IMR-90 (cell line): ENCODE measurements around the gene RPS26. TPM values are rescaled to one million over a fixed set of nuclear protein-coding genes. Genes with fewer than 3 reads are reported as not detected.
A peak's percentile ranks its signal among the peaks of the same experiment; 100 is the strongest.

Experiments used
- ATAC-seq: fragments of 200-7000 bp; cut with Tn5 transposase; 2 replicates; pipeline ENCODE4 v1.9.1; 2020; ENCODE audit warnings: low read depth, mild to moderate bottlenecking, moderate library complexity
- BruUV-seq: library from RNA; stranded (reverse); fragments of 400-500 nt; replicated peaks from 2 replicates; lab custom pipeline; 2021; lab: Mats Ljungman, UMichigan
- CTCF ChIA-PET: fragments of 300-600 bp; formaldehyde crosslinking; extraction: SDS; loops from one replicate; lab custom pipeline; 2021; ENCODE audit warnings: antibody characterized with exemption; lab: Yijun Ruan, JAX
- POLR2A ChIA-PET: fragments of 300-600 bp; sonication (Branson Sonifier 250); formaldehyde crosslinking; loops from one replicate; lab custom pipeline; 2022; ENCODE audit warnings: antibody characterized with exemption; ENCODE audit not compliant: unreplicated experiment; lab: Charles Lee
- DNase-seq: peaks from one replicate; pipeline ENCODE4 v3.0.0; 2013
- H2AFZ ChIP-seq: replicated peaks from 2 replicates; pipeline ENCODE3; 2013; ENCODE audit warnings: low read length, mild to moderate bottlenecking; ENCODE audit not compliant: poor library complexity
- H2AK5ac ChIP-seq: 2 replicates; pipeline ENCODE4 v1.6.1; 2013; ENCODE audit warnings: low read depth, low read length, inconsistent platforms
- H2AK9ac ChIP-seq: replicated peaks from 2 replicates; pipeline ENCODE3; 2013; ENCODE audit warnings: mild to moderate bottlenecking, low read depth, low read length, moderate library complexity; ENCODE audit not compliant: poor library complexity
- H2BK120ac ChIP-seq: 2 replicates; pipeline ENCODE4 v1.6.1; 2013; ENCODE audit warnings: low read depth, low read length, inconsistent platforms
- H2BK15ac ChIP-seq: 3 replicates; pipeline ENCODE4 v1.6.1; 2013; ENCODE audit warnings: low read depth, low read length, inconsistent platforms
- H2BK20ac ChIP-seq: 2 replicates; pipeline ENCODE4 v1.6.1; 2013; ENCODE audit warnings: low read depth, mild to moderate bottlenecking, inconsistent platforms, low read length, moderate library complexity
- H2BK5ac ChIP-seq: 2 replicates; pipeline ENCODE4 v1.6.1; 2013; ENCODE audit warnings: mild to moderate bottlenecking, low read depth, low read length, inconsistent platforms; ENCODE audit not compliant: poor library complexity, severe bottlenecking
- H3K14ac ChIP-seq: replicated peaks from 2 replicates; pipeline ENCODE4 v1.6.1; 2013; ENCODE audit warnings: low read depth, low read length, inconsistent platforms
- H3K18ac ChIP-seq: 2 replicates; pipeline ENCODE4 v1.6.1; 2013; ENCODE audit warnings: low read depth, low read length, control low read depth
- H3K23ac ChIP-seq: 2 replicates; pipeline ENCODE4 v1.6.1; 2013; ENCODE audit warnings: low read depth, low read length, inconsistent platforms
- H3K27ac ChIP-seq: 2 replicates; pipeline ENCODE4 v1.5.1; 2013; ENCODE audit warnings: mild to moderate bottlenecking, control low read depth, low read length; ENCODE audit not compliant: insufficient read depth
- H3K27me3 ChIP-seq: 2 replicates; pipeline ENCODE4 v1.6.1; 2013; ENCODE audit warnings: low read length; ENCODE audit not compliant: control insufficient read depth, insufficient read depth
- H3K36me3 ChIP-seq: 2 replicates; pipeline ENCODE4 v1.6.1; 2013; ENCODE audit warnings: low read length, mixed read lengths; ENCODE audit not compliant: control insufficient read depth, insufficient read depth
- H3K4ac ChIP-seq: 2 replicates; pipeline ENCODE4 v1.6.1; 2013; ENCODE audit warnings: low read depth, low read length, inconsistent platforms
- H3K4me1 ChIP-seq: 2 replicates; pipeline ENCODE4 v1.6.1; 2013; ENCODE audit warnings: low read length, mixed read lengths; ENCODE audit not compliant: control insufficient read depth, insufficient read depth
- H3K4me2 ChIP-seq: 2 replicates; pipeline ENCODE4 v1.6.1; 2013; ENCODE audit warnings: low read depth, mild to moderate bottlenecking, control low read depth, low read length, moderate library complexity
- H3K4me3 ChIP-seq: 2 replicates; pipeline ENCODE4 v1.5.1; 2013; ENCODE audit warnings: low read depth, mild to moderate bottlenecking, control low read depth, low read length, moderate library complexity; ENCODE audit not compliant: insufficient read depth
- H3K56ac ChIP-seq: 2 replicates; pipeline ENCODE4 v1.6.1; 2013; ENCODE audit warnings: low read length, inconsistent platforms; ENCODE audit not compliant: insufficient read depth; ENCODE audit errors: extremely low read depth
- H3K79me1 ChIP-seq, 2 experiments: 2 replicates each; pipeline ENCODE4 v1.6.1; 2013; ENCODE audit warnings: low read length in 2 of 2, inconsistent platforms in 1 of 2, low read depth in 1 of 2
- H3K9ac ChIP-seq: 2 replicates; pipeline ENCODE4 v1.6.1; 2013; ENCODE audit warnings: low read depth, low read length, control low read depth
- H3K9me1 ChIP-seq: 2 replicates; pipeline ENCODE4 v1.6.1; 2013; ENCODE audit warnings: low read length, inconsistent platforms; ENCODE audit not compliant: insufficient read depth
- H3K9me3 ChIP-seq: 2 replicates; pipeline ENCODE4 v1.6.1; 2013; ENCODE audit warnings: low read length; ENCODE audit not compliant: control insufficient read depth, insufficient read depth
- H4K20me1 ChIP-seq: 2 replicates; pipeline ENCODE4 v1.6.1; 2013; ENCODE audit warnings: low read length, inconsistent platforms; ENCODE audit not compliant: insufficient read depth
- H4K5ac ChIP-seq: 2 replicates; pipeline ENCODE4 v1.6.1; 2013; ENCODE audit warnings: mild to moderate bottlenecking, low read depth, low read length, control low read depth
- H4K8ac ChIP-seq, 2 experiments: 2 replicates each; pipeline ENCODE4 v1.6.1; 2013; ENCODE audit warnings: low read depth in 2 of 2, low read length in 2 of 2, control low read depth in 1 of 2, inconsistent platforms in 1 of 2
- H4K91ac ChIP-seq: 2 replicates; pipeline ENCODE4 v1.6.1; 2013; ENCODE audit warnings: low read depth, low read length, inconsistent platforms; ENCODE audit not compliant: insufficient read depth
- BHLHE40 ChIP-seq: fragments of 150-350 bp; IDR thresholded peaks from 2 replicates; pipeline ENCODE4 v1.6.1; 2016; ENCODE audit warnings: mild to moderate bottlenecking, low read depth, low read length
- CEBPB ChIP-seq: IDR thresholded peaks from 2 replicates; pipeline ENCODE4 v1.6.1; 2012; ENCODE audit warnings: low read depth, low read length, improper control_type of control experiment
- WGBS, 2 experiments: methylation state at CpG; one replicate each; pipeline versions ENCODE4 v1.1.5 to v1.1.7; 2013; ENCODE audit warnings: missing lambda C conversion rate in 2 of 2; ENCODE audit not compliant: insufficient read length in 1 of 2; ENCODE audit errors: extremely low coverage in 2 of 2; 5-methylcytosine and 5-hydroxymethylcytosine counted together
- dilution Hi-C: fragments of 300-500 bp; cut with HindIII; formaldehyde crosslinking; loops from one replicate; pipeline ENCODE4 v1.14.3; 2018; ENCODE audit warnings: low sequenced_read_pairs; ENCODE audit not compliant: unreplicated experiment
- in situ Hi-C: fragments of 300-500 bp; cut with MboI; formaldehyde crosslinking; loops from 3 replicates; pipeline ENCODE4 v1.14.3; 2019; ENCODE audit warnings: low sequenced_read_pairs, inconsistent platforms, mixed read lengths
- intact Hi-C: fragments of 100-400 bp; cut with micrococcal nuclease; formaldehyde crosslinking; loops from 2 replicates; pipeline ENCODE4 v1.10.0; 2022
- polyA plus RNA-seq, 3 experiments: library from polyadenylated mRNA; depleted of rRNA; stranded (reverse); fragments of >200 nt; gene quantifications; 2 replicates each; pipeline ENCODE4 v1.2.3, GENCODE V29; 2012; ENCODE audit warnings: low replicate concordance in 1 of 3
- total RNA-seq: library from RNA; depleted of rRNA; stranded (reverse); fragments of >200 nt; gene quantifications from 2 replicates; pipeline ENCODE4 v1.2.3, GENCODE V29; 2012
- TF ChIP-seq, protein P1 (sequence below): conservative IDR thresholded peaks from 2 replicates; pipeline ENCODE4 v1.5.1; 2012; ENCODE audit warnings: mild to moderate bottlenecking, low read depth, low read length, improper control_type of control experiment

Gene RPS26
- total and polyA plus RNA-seq, 2 of the 4 experiments (the other 2 are of a cell fraction), result 307 to 1,824 TPM

DNA sequence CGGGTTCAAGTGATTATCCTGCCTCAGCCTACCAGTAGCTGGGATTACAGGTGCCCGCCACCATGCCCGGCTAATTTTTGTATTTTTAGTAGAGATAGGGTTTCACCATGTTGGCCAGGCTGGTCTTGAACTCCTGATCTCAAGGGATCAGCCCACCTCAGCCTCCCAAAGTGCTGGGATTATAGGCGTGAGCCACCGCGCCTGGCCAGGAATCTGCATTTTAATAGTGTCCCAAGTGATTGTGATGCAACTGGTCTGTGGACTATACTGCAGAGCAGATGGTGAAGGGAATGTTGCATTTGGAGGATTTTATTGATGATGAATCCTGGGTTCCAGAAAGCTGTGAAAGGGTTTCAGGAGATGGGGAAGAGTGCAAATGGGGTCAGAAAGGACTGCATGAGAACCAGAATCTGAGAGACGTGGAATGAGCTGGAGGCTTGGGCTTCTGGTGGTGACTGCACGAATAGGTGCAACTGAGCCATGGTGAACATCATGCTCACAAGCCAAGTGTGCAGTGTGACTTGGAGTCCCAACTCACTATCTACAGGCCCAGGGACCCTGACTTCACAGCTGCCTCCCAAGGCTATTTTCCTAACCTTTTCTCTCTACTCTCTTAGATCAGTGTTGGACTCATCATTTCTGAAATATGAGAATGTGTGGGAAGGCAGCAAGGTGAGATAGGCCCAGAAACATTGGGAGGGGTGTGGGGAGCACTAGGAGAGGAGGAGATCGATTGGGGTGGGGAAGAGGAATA, 4.5 kb downstream of the RPS26 start (continued):
- TF ChIP-seq, protein P1, sequence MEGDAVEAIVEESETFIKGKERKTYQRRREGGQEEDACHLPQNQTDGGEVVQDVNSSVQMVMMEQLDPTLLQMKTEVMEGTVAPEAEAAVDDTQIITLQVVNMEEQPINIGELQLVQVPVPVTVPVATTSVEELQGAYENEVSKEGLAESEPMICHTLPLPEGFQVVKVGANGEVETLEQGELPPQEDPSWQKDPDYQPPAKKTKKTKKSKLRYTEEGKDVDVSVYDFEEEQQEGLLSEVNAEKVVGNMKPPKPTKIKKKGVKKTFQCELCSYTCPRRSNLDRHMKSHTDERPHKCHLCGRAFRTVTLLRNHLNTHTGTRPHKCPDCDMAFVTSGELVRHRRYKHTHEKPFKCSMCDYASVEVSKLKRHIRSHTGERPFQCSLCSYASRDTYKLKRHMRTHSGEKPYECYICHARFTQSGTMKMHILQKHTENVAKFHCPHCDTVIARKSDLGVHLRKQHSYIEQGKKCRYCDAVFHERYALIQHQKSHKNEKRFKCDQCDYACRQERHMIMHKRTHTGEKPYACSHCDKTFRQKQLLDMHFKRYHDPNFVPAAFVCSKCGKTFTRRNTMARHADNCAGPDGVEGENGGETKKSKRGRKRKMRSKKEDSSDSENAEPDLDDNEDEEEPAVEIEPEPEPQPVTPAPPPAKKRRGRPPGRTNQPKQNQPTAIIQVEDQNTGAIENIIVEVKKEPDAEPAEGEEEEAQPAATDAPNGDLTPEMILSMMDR, result no peak
- no peak for TF ChIP-seq CEBPB

DNA sequence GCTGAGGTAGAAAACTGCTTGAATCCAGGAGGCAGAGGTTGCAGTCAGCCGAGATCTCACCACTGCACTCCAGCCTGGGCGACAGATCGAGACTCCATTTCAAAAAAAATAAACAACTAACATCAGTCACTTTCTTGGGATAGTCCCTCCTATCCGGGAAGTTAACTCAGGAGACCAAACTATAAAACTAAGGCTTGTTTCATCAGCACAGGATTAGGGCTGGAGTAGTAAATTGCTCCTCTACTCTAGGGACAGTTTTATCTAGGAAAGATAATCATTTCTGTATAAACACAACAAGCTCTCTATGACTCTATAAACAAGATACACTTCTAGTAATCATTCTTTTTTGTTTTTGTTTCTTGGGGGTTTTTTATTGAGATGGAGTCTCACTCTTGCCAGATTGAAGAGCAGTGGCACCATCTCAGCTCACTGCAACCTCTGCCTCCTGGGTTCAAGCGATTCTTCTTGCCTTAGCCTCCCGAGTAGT, 11.7 kb downstream of the RPS26 start:
- in situ Hi-C loops, result no loop called here
- Histone ChIP-seq H2BK120ac (no peak overlapping the region), H2BK15ac (no peak overlapping the region), H4K91ac (no peak overlapping the region), H4K8ac (0 out of 4 replicates have a peak overlapping the region, but pooled peaks of 1 of the 2 experiments have one; percentile 57), H3K4me2 (no peak overlapping the region), H3K9me3 (no peaks in the 10 kb centered on the region), H3K36me3 (no peaks in the 10 kb centered on the region), H2AK9ac (no peak overlapping the region), H3K27me3 (no peaks in the 10 kb centered on the region), H3K9ac (no peak overlapping the region), H3K9me1 (0 out of 2 replicates have a peak, but pooled peaks cover 3% of the 10 kb centered on the region), H3K27ac (no peak overlapping the region), H2BK20ac (no peak overlapping the region), H2AFZ (no peak overlapping the region), H3K18ac (no peak overlapping the region), H4K20me1 (no peaks in the 10 kb centered on the region), H3K56ac (no peak overlapping the region), H3K79me1 (no peaks in the 10 kb centered on the region), H4K5ac (no peak overlapping the region), H2AK5ac (peak overlapping the region; percentile 85; the same call in 1 of the 2 replicates), H3K23ac (no peak overlapping the region), H3K14ac (no peak overlapping the region), H3K4me3 (no peak overlapping the region), H2BK5ac (peak overlapping the region; percentile 42), H3K4me1 (peaks cover 2% of the 10 kb centered on the region; the same call in 1 of the 2 replicates), H3K4ac (no peak overlapping the region)
- no peak for DNase-seq
- CTCF ChIA-PET, result no interaction called here
- dilution Hi-C loops, result no loop called here
- POLR2A ChIA-PET, result interaction anchor here (0.6 to 1.1 kb wide), 2 partner anchors 9 to 63 kb away, joined by 3 to 13 read pairs; partner anchors contain the start of gene RPL41
- no peak for TF ChIP-seq BHLHE40
- peak; percentile 71 for ATAC-seq
- BruUV-seq, result no TSS peak
- intact Hi-C loops, result no loop called here
- no CpG with 5 or more reads among the region's 6 CpGs for WGBS, 2 experiments
